HG03159 (cell line): ENCODE results near the gene TMEM222.

Experiments used
- ATAC-seq: cut with Tn5 transposase; IDR thresholded peaks from one replicate; pipeline ENCODE4 v1.9.1; 2021; ENCODE audit warnings: mild to moderate bottlenecking, moderate library complexity; ENCODE audit not compliant: unreplicated experiment

The TMEM222 gene

DNA sequence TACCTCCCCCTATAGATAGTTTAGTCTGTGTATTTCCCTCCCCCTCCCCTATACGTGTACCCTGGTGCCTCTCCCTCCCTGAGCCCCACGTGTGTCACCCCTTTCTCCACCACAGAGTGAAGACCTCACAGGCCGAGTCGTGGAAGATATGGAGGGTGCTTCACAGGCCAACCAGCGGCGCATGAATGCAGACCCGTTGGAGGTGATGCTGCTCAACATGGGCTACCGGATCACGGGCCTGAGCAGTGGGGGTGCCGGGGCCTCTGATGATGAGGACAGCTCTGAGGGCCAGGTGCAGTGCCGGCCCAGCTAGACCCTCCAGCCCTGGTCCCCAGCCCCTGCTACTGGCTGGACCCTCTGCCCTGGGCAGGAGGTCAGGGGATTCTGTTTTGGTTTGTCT is 15.9 kb upstream of the TMEM222 start:
- no peak for ATAC-seq

DNA sequence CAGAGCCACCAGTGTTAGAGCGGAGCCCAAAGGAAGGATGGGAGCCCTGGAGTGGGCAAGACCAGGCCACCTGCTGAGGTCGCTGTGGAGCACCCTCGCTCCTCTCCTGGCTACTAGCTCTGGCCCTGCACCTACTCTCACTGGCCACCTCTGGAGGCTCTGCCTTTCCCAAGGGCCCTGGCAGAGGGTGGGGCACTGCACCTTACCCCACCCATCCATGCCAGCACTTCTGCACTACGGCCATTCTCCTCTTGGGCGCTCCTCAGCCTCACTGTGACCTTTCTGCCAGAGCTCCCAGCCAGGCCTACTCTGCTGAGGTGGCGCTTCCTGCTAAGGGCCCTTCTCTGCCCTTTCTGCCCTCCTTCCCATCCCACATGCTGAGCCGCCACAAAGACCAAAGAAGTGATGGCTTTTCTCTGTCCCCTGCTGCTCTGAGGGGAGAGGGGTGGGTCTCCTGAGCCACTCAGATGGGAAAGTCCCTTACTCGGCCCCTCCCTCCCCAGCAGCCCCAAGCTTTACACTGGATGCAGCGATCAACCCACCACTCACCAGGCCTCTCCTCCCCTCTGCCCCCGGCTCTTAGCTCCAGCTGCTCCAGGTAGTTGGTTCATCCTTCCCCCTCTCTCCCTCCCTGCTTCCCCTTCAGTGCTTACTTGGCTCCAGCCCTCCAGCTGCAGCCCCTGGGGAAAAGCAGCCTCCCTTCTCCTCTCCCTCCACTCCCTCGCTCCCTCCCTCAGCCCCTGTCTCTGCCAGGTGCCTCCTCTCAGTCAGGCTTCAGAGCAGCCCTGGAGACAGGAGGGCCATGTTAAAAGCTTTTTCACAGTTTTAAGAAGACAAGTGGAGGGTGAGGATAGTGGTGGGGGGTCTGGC is 14.8 kb upstream of the TMEM222 start:
- no peak for ATAC-seq

DNA sequence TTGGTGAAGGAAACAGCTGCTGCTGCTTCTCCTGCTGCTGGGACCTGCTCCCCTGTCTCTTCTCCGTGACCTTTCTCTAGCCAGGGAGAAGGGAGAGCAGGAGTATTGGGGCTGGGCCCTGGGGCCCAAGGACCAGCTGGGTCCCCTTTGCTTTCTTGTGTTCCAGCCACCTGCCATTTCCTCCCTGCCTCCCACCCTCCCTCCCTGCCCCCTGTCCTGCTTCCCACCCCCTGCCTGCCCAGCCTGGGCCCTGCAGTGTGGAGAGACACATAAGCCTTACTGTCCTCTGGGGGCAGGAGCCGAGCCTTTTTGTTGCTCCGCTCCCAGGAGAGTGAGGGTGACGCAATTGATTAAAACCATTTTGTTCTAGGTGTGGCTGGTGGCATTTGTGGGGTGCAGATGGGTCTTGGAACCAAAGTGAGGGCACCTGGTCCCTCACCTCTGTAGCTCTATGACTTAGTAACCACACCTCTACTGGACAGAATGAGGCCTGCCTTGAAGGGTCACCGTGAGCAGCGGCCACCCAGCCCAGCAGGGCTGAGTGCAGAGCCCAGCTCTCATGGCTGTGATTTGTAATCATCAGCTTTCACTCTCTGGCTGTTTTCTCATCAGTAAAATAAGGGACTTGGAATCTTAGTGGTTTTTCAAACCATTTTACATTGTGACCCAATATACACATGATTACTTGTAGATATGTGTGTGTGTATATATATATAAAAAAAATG is 13.9 kb upstream of the TMEM222 start:
- no peak for ATAC-seq

DNA sequence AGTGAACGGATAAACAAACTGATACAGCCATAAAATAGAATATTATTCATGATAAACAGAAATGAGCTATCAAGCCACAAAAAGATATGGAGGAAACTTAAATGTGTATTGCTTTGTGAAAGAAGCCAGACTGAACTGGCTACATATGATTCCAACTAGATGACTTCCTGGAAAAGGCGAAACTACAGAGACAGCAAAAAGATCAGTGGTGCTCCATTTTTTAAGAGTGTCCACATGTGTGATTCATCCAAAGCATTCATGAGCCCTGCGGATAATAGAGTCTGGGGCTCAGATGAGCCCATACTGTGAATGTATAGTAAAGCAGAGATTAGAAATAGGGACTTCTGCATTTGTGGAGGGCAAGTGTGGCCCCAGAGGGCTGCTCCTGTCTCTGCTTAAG is 7.8 kb upstream of the TMEM222 start:
- no peak for ATAC-seq

- no peak for ATAC-seq
Measured at GRCh38 chr1:27314737-27315136, 7.2 kb upstream of the TMEM222 start.

DNA sequence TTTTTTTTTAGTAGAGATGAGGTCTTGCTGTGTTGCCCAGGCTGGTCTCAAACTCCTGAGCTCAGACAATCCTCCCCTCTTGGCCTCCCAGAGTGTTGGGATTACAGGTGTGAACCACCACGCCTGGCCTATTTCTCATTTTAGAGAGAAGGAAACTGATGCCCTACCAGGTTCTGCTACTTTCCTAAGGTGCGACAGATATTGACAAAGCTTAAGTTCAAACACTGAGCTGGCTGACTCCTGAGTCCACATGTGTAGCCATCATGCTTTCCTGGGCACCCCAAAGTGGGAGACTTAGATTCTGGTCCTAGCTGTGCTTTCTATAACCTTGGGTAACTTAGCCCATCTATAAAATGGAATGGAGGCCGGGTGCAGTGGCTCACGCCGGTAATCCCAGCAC is 5.1 kb upstream of the TMEM222 start:
- ATAC-seq, result no peak

GRCh38 chr1:27318136-27318535 is 3.8 kb upstream of the TMEM222 start:
- ATAC-seq, result no peak

DNA sequence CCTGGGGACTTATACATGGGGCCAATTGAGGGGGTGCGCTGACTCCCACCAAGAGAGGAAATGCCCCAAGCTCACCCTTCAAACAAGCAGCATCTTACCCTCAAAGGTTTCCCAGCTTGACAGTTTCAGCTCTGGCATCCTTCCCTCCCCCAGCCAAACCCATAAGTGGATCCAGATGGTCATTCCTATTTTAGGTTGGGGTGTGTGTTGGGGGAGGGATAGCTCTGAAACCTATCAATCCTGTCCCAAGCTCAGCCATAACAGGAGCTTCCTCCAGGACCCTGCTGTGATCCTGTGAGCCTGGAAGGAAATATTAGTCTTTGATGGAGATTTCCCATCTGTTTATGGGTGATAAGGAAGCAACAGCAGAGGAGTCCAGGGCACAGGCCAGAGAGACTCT is 3.4 kb upstream of the TMEM222 start:
- ATAC-seq, result no peak

DNA sequence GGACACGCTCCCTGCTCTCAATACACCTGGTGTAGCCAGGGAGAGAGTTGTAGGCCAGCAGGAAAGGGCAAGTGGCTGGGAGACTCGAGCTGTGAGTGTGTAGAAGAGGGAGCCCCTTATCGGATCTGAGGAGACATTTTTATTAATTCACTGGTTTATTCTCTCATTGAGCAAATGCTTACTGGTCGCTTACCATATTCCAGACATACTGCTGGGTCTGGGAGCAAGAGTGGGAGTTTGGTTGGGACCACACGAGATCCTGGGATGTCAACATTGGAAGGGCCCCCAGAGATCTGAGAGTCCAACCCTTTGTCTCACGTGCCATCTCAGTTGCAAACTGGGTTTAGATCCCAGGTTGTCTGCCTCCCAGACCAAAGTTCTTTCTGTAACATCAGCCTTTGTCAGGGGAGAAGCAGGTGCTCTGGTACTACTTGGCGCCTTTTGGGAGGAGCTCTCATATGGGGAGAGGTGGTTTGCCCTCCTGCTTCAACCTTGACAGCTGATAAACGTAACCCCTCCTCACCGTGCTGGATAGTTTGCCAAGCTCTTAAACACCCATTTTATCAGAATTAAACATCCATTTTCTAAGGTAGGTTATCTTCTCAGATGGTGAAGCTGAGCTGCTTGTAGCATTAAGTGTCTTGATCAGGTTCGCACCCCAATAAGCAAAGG is 742 bp downstream of the TMEM222 start:
- no peak for ATAC-seq

DNA sequence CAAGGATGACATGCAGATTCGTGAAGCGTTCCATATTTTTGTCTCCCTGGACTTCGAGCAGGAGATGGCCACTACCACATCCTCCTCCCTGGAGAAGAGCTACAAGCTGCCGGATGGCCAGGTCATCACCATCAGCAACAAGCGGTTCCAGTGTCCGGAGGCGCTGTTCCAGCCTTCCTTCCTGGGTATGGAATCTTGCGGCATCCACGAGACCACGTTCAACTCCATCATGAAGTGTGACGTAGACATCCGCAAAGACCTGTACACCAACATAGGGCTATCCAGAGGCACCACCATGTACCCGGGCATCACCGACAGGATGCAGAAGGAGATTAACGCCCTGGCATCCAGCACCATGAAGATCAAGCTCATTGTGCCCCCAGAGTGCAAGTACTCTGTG is 3.3 kb downstream of the TMEM222 start:
- no peak for ATAC-seq

- ATAC-seq, result no peak
Measured at GRCh38 chr1:27327964-27328363, 6.0 kb downstream of the TMEM222 start.

GRCh38 chr1:27330786-27331185 is 8.8 kb downstream of the TMEM222 start:
- ATAC-seq, result no peak

GRCh38 chr1:27331426-27331825 is 9.5 kb downstream of the TMEM222 start:
- ATAC-seq, result no peak

DNA sequence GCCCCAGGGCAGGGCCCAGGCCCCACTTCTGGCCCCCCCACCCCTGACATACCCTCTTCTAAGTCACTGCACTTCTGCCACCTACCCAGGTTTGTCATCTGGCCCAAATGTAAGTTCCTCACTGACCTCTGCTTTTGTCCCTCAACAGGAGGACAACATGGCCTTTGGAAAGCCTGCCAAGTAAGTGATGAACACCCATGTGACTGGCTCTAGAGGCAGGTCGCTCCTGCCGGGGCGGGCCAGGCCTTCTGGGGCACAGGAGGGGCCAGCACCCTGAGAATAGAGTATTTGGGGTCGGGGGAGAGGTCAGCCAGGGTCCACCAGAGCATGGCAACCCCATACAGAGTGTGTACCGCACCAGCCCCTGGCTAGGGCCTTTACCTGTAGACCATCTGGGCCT is 10.0 kb downstream of the TMEM222 start:
- no peak for ATAC-seq

- ATAC-seq, result no peak
Measured at GRCh38 chr1:27332536-27333281, 10.7 kb downstream of the TMEM222 start.

GRCh38 chr1:27333717-27334279 is 11.8 kb downstream of the TMEM222 start:
- ATAC-seq, result no peak

DNA sequence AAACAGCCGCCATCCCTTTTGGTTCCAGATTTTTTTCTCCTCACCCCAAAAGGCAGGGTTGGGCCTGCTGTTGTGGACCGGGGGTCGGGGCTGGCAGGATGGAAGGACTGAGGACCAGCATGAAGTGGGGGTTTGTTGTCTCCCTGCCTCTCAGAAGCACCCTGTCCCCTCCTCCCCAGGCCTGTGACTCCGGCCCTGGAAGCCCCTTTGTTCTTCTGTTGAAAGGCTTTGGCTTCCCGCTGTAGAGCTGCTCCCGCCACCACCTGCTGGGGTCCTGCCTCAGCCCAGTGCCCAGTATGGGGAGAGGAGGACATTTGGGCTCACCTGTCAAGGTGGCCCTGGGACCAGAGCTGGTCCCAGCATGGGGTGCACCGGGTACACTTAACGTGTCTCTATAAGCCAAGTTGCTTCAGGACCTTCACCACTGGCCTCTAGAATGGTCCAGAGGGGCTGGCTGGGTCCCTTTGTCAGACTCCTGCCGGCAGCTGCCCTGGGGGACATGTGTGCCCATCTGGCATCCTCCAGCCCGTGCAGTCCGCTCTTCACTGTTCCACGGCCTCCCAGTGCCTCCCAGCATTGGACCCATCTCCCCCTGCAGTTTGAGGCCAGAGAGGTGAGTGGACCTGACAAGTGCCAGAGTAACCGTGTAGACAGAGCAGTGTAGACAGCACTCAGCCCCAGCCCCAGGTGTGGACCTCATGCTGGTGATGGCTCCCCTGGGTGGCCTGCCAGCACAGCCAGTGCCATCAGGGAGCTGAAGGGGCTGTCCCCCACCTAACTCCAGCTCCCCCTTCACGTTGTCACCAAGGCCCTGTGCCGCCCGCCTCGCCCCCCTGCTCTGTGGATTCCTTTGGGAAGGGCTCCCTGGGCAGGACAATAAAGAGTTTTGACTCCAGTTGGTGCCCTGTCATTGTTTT is 13.8 kb downstream of the TMEM222 start:
- no peak for ATAC-seq

GRCh38 chr1:27336756-27337155 is 14.8 kb downstream of the TMEM222 start:
- no peak for ATAC-seq

GRCh38 chr1:27338751-27339150 is 16.8 kb downstream of the TMEM222 start:
- no peak for ATAC-seq

- ATAC-seq, result no peak
Measured at GRCh38 chr1:27339213-27339612, 17.2 kb downstream of the TMEM222 start.
